Mucosa of rectum (tissue), 2 donors: ENCODE results near the gene FBLN7.

Experiments
- H3K27ac ChIP-seq, 2 donors: one replicate each; pipeline ENCODE4 v1.7.0; 2013; ENCODE audit warnings: inconsistent platforms in 2 of 2, low read depth in 2 of 2, low read length in 2 of 2
- H3K27me3 ChIP-seq, 2 donors: one replicate each; pipeline ENCODE4 v1.7.0; 2013; ENCODE audit warnings: low read length in 2 of 2; ENCODE audit not compliant: control insufficient read depth in 2 of 2, insufficient read depth in 2 of 2
- H3K36me3 ChIP-seq, 2 donors: one replicate each; pipeline ENCODE4 v1.7.0; 2013; ENCODE audit warnings: low read length in 2 of 2; ENCODE audit not compliant: control insufficient read depth in 2 of 2, insufficient read depth in 2 of 2
- H3K4me1 ChIP-seq, 2 donors: one replicate each; pipeline ENCODE4 v1.7.0; 2013; ENCODE audit warnings: low read length in 2 of 2, mild to moderate bottlenecking in 1 of 2; ENCODE audit not compliant: control insufficient read depth in 2 of 2, insufficient read depth in 2 of 2
- H3K4me3 ChIP-seq, 2 donors: one replicate each; pipeline ENCODE4 v1.7.0; 2013; ENCODE audit warnings: low read length in 2 of 2
- H3K9ac ChIP-seq, 2 donors: one replicate each; pipeline ENCODE4 v1.7.0; 2013; ENCODE audit warnings: low read length in 2 of 2, low read depth in 1 of 2, mild to moderate bottlenecking in 1 of 2
- H3K9me3 ChIP-seq, 2 donors: one replicate each; pipeline ENCODE4 v1.7.0; 2013; ENCODE audit warnings: low read length in 2 of 2; ENCODE audit not compliant: control insufficient read depth in 2 of 2
- donor health status: healthy.
- donor health status: Normal muscosa, but diverticular disease.

Gene FBLN7

DNA sequence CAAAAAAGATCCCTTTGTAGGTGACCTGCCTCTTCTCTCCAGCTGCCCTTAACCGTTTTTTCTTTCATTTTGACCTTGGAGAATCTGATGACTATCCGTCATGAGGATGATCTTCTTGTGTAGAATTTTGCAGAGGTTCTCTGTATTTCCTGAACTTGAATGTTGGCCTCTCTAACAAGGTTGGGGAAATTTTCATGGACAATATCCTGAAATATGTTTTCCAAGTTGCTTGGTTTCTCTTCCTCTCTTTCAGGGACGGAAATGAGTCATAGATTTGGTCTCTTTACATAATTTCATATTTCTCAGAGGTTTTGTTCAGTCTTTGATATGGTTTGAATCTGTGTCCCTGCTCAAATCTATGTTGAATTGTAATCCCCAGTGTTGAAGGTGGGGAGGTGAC lies 82.6 kb downstream of the FBLN7 start:
- no peaks in the 10 kb centered on the region for H3K4me1 ChIP-seq
- no peaks in the 10 kb centered on the region for H3K9me3 ChIP-seq
- H3K9ac ChIP-seq: no peak overlapping the region
- H3K36me3 ChIP-seq: no peaks in the 10 kb centered on the region
- no peak overlapping the region for H3K27ac ChIP-seq
- no peak overlapping the region for H3K4me3 ChIP-seq
- H3K27me3 ChIP-seq: no peaks in the 10 kb centered on the region

DNA sequence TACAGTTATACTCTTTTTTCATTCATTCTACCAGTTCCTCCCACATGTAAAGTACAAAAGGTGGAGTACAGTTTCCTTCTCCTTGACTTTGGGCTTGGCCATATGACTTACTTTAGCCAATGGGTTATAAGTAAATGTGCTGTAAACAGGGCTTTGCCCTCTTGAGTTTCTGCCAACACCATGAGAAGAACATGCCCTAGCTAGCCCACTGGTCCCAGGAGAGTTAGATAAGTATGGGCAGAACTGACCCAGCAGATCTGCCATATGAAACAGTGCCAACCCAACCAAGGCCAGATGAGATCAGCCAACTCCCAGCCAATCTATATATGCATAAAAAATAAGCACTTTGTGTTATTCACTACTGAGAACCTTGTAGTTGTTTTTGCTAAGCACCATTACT lies 91.2 kb downstream of the FBLN7 start:
- Histone ChIP-seq H3K4me3 (no peak overlapping the region), H3K9ac (no peak overlapping the region), H3K4me1 (no peaks in the 10 kb centered on the region), H3K36me3 (peaks cover 0 to 4% of the 10 kb centered on the region in 2 donors), H3K27ac (no peak overlapping the region), H3K27me3 (no peaks in the 10 kb centered on the region), H3K9me3 (no peaks in the 10 kb centered on the region)

DNA sequence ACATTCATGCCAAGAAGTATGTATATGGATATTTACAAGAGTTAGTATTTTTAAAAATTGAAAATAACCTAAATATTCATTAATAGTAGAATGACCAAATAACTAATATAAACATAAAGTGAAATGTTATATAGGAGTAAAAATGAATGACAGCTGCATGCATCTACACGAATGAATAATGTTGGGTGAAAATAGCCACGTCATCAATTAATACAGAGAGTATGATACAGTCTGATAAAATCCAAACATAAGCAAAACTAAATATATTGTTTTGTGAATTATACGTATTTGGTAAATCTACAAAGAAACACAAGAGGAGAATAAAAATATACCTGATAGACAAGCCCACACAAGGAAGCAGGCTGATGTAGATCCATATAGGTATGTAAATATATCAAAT lies 92.2 kb downstream of the FBLN7 start:
- peaks cover 0 to 4% of the 10 kb centered on the region in 2 donors for H3K36me3 ChIP-seq
- no peaks in the 10 kb centered on the region for H3K4me1 ChIP-seq
- no peaks in the 10 kb centered on the region for H3K27me3 ChIP-seq
- H3K27ac ChIP-seq: no peak overlapping the region
- H3K9ac ChIP-seq: no peak overlapping the region
- H3K4me3 ChIP-seq: no peak overlapping the region
- no peaks in the 10 kb centered on the region for H3K9me3 ChIP-seq
